PC-9 (cell line): Measurements from ENCODE around the gene MTREX.

ENCODE experiments used
- EZH2 ChIP-seq: fragments of 200-600 bp; sonication (generic); IDR thresholded peaks from 2 replicates; pipeline ENCODE4 v1.8.0; 2017; ENCODE audit warnings: antibody characterized with exemption, low read depth
- TF ChIP-seq, protein P1 (sequence below): fragments of 200-600 bp; sonication (generic); conservative IDR thresholded peaks from 2 replicates; pipeline ENCODE4 v1.6.1; 2017; ENCODE audit warnings: mixed run types, antibody characterized with exemption, mild to moderate bottlenecking, moderate library complexity

DNA sequence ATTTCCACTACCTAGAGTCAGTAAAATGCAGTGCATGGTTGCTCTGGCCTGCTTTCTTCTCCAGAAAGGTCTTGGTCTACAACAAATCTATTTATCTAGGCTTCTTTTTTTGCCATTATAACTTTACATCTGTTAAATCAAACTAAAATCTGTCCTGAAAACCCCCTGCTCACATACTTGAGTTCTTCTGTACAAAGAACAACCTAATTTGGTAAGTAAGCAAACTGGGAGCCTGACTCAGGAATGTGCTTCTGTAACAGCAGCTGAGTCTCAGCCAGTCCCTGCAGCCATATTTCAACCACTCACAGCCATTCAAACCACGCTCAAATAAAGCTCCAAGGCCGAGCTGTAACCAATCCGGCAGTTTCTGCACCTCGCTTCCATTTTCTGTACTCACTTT lies 131.2 kb downstream of the MTREX start:
- TF ChIP-seq EZH2: no peak
- TF ChIP-seq, protein P1, sequence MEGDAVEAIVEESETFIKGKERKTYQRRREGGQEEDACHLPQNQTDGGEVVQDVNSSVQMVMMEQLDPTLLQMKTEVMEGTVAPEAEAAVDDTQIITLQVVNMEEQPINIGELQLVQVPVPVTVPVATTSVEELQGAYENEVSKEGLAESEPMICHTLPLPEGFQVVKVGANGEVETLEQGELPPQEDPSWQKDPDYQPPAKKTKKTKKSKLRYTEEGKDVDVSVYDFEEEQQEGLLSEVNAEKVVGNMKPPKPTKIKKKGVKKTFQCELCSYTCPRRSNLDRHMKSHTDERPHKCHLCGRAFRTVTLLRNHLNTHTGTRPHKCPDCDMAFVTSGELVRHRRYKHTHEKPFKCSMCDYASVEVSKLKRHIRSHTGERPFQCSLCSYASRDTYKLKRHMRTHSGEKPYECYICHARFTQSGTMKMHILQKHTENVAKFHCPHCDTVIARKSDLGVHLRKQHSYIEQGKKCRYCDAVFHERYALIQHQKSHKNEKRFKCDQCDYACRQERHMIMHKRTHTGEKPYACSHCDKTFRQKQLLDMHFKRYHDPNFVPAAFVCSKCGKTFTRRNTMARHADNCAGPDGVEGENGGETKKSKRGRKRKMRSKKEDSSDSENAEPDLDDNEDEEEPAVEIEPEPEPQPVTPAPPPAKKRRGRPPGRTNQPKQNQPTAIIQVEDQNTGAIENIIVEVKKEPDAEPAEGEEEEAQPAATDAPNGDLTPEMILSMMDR: no peak
